Stimulated activated effector memory CD8-positive, alpha-beta T cell treated with anti-CD3 and anti-CD28 coated beads, Interleukin-12 subunit alpha, Interleukin-12 subunit beta, amount 100 ng/mL, for 72 hours (primary cell): ENCODE measurements around the gene AKT3.
"Not testable (repeated sequence)": the region's sequence is repeated elsewhere in the genome, so short reads cannot be mapped to it uniquely, and the experiment has no call there.

Experiments
- ATAC-seq: fragments of 150-1000 bp; cut with Tn5 transposase; 2 replicates; pipeline ENCODE4 v1.10.0; 2021
- DNase-seq, 2 donors: peaks; one replicate each; pipeline ENCODE4 v3.0.0; 2021 to 2022; ENCODE audit warnings: low spot score in 2 of 2
- H3K27ac Mint-ChIP-seq: one replicate; pipeline ENCODE4 v1.8.0; 2022; ENCODE audit warnings: mild to moderate bottlenecking, mixed read lengths
- H3K36me3 Mint-ChIP-seq: one replicate; pipeline ENCODE4 v1.8.0; 2022; ENCODE audit warnings: mild to moderate bottlenecking, mixed read lengths
- H3K4me1 Mint-ChIP-seq: one replicate; pipeline ENCODE4 v1.8.0; 2022; ENCODE audit warnings: mixed read lengths
- H3K4me3 Mint-ChIP-seq: one replicate; pipeline ENCODE4 v1.8.0; 2022; ENCODE audit warnings: mild to moderate bottlenecking, mixed read lengths
- H3K9me3 Mint-ChIP-seq: one replicate; pipeline ENCODE4 v1.8.0; 2022; ENCODE audit warnings: mixed read lengths

Gene AKT3

GRCh38 chr1:243672539-243673074 lies 177.4 kb downstream of the AKT3 start:
- no peaks in the 10 kb centered on the region for H3K9me3 Mint-ChIP-seq
- H3K27ac Mint-ChIP-seq, result no peak overlapping the region
- no peak overlapping the region for H3K4me3 Mint-ChIP-seq
- H3K4me1 Mint-ChIP-seq, result peaks cover 20% of the 10 kb centered on the region
- no peak for ATAC-seq
- DNase-seq, result no peak
- H3K36me3 Mint-ChIP-seq, result peaks cover 1% of the 10 kb centered on the region

- Mint-ChIP-seq H3K36me3 (peaks cover 20% of the 10 kb centered on the region), H3K27ac (peak overlapping the region; percentile 29)
- ATAC-seq, result no peak
These were observed 182.5 kb downstream of the AKT3 start for GRCh38 chr1:243667591-243667990.

GRCh38 chr1:243667133-243667532 lies 182.9 kb downstream of the AKT3 start:
- DNase-seq (no peak), ATAC-seq (no peak)
- H3K9me3 Mint-ChIP-seq, result no peaks in the 10 kb centered on the region
- no peak overlapping the region for H3K4me3 Mint-ChIP-seq
- H3K27ac Mint-ChIP-seq, result peak overlapping the region; percentile 29
- peaks cover 20% of the 10 kb centered on the region for H3K36me3 Mint-ChIP-seq
- H3K4me1 Mint-ChIP-seq, result peaks cover 19% of the 10 kb centered on the region

More at GRCh38 chr1:243667591-243667990, 182.5 kb downstream of the AKT3 start:
- DNase-seq, result no peak
- peaks cover 19% of the 10 kb centered on the region for H3K4me1 Mint-ChIP-seq
- no peak overlapping the region for H3K4me3 Mint-ChIP-seq
- no peaks in the 10 kb centered on the region for H3K9me3 Mint-ChIP-seq

DNA sequence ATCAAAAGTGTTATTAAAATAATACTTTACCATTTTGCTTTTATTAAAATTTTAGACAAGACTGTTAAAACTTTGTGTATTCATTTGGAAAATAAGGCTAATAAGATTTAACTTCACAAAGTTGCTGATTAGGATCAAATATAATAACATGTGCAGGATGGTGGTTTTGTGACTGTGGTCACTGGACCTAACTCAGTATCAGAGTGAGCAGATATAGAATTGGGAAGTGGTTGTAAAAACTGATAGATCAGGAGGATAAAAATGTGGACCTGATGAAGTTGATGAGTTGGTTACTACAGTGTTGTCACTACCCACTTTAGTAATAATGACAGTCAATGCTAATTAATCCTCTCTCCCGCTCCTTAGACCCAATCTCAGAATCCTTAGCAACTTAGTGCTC lies 186.4 kb downstream of the AKT3 start:
- no peak for DNase-seq
- Mint-ChIP-seq H3K4me3 (no peak overlapping the region), H3K4me1 (peaks cover 19% of the 10 kb centered on the region), H3K36me3 (peaks cover 31% of the 10 kb centered on the region), H3K9me3 (no peaks in the 10 kb centered on the region), H3K27ac (no peak overlapping the region)
- ATAC-seq, result no peak

- H3K27ac Mint-ChIP-seq, H3K4me3 Mint-ChIP-seq, ATAC-seq, DNase-seq, H3K9me3 Mint-ChIP-seq, H3K4me1 Mint-ChIP-seq: not testable (repeated sequence)
- peaks cover 41% of the 10 kb centered on the region for H3K36me3 Mint-ChIP-seq
These were observed 187.9 kb downstream of the AKT3 start for GRCh38 chr1:243662169-243662568.

GRCh38 chr1:243658594-243659105 lies 191.4 kb downstream of the AKT3 start:
- Mint-ChIP-seq H3K9me3 (no peaks in the 10 kb centered on the region), H3K4me3 (no peak overlapping the region), H3K36me3 (peaks cover 27% of the 10 kb centered on the region), H3K27ac (no peak overlapping the region), H3K4me1 (no peaks in the 10 kb centered on the region)
- ATAC-seq, result no peak
- DNase-seq, result no peak

- no peaks in the 10 kb centered on the region for H3K4me1 Mint-ChIP-seq
- H3K36me3 Mint-ChIP-seq, result peaks cover 20% of the 10 kb centered on the region
- ATAC-seq (no peak), DNase-seq (no peak)
- H3K9me3 Mint-ChIP-seq, result no peaks in the 10 kb centered on the region
- H3K27ac Mint-ChIP-seq, result no peak overlapping the region
- H3K4me3 Mint-ChIP-seq, result no peak overlapping the region
These were observed 192.2 kb downstream of the AKT3 start for GRCh38 chr1:243657793-243658192.

DNA sequence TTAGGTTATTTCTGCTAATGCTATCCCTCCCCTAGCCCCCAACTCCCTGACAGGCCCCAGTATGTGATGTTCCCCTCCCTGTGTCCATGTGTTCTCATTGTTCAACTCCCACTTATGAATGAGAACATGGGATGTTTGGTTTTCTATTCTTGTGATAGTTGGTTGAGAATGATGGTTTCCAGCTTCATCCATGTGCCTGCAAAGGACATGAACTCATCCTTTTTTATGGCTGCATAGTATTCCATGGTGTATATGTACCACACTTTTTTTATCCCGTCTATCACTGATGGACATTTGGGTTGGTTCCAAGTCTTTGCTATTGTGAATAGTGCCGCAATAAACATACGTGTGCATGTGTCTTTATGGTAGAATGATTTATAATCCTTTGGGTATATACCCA lies 200.5 kb downstream of the AKT3 start:
- H3K36me3 Mint-ChIP-seq, result peaks cover 36% of the 10 kb centered on the region
- DNase-seq, H3K4me3 Mint-ChIP-seq, H3K9me3 Mint-ChIP-seq, ATAC-seq, H3K27ac Mint-ChIP-seq, H3K4me1 Mint-ChIP-seq: not testable (repeated sequence)

DNA sequence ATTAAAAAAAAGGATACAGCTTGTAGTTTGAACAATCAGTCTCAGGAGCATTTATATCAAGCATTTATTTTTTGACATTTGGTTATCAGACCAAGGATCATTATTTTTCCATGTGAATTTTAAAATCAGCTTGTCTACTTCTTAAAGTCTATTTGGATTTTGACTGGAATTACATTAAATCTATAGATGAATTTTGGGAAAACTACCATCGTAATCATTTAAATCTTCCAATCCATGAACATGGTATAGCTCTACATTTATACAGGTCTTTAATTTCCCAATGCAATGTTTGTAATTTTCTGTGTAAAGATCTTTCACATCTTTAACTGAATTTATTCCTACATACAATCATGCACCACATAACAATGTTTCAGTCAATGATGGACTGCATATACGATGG lies 203.2 kb downstream of the AKT3 start:
- Mint-ChIP-seq H3K36me3 (peaks cover 42% of the 10 kb centered on the region), H3K4me1 (no peaks in the 10 kb centered on the region), H3K27ac (no peak overlapping the region), H3K9me3 (no peaks in the 10 kb centered on the region), H3K4me3 (no peak overlapping the region)
- ATAC-seq, result no peak
- no peak for DNase-seq

DNA sequence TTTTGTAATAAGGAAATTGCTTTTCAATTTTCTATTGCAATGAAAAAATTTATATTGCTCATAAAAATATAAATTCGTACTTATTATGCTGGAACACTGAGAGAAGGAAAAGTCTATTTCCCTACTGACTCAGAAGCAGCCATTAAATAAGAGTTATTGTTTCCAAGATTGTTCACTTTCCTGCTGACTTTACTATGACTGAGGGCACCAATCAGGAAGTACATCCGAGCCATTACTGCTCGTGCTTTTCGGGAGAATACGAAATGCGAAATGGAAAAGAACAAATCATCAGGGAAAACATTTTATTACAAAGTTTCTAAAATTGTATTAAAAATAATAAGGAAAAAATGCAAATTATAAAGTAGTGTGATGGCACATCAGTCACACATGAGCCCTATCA lies 204.8 kb downstream of the AKT3 start:
- Mint-ChIP-seq H3K4me3 (no peak overlapping the region), H3K9me3 (no peaks in the 10 kb centered on the region), H3K36me3 (peaks cover 36% of the 10 kb centered on the region), H3K27ac (no peak overlapping the region), H3K4me1 (peaks cover 7% of the 10 kb centered on the region)
- DNase-seq (no peak), ATAC-seq (no peak)

- Mint-ChIP-seq H3K36me3 (peaks cover 25% of the 10 kb centered on the region), H3K9me3 (no peaks in the 10 kb centered on the region), H3K4me1 (peaks cover 23% of the 10 kb centered on the region), H3K27ac (no peak overlapping the region), H3K4me3 (no peak overlapping the region)
- DNase-seq, result no peak
- no peak for ATAC-seq
These were observed 207.1 kb downstream of the AKT3 start for GRCh38 chr1:243642936-243643335.

GRCh38 chr1:243639027-243639658 lies 210.9 kb downstream of the AKT3 start:
- ATAC-seq (peak; percentile 66), DNase-seq (peak in 1 of 2 donors; percentile 51)
- Mint-ChIP-seq H3K4me3 (no peak overlapping the region), H3K9me3 (no peaks in the 10 kb centered on the region), H3K4me1 (peaks cover 23% of the 10 kb centered on the region), H3K36me3 (peaks cover 2% of the 10 kb centered on the region), H3K27ac (peak overlapping the region; percentile 50)

DNA sequence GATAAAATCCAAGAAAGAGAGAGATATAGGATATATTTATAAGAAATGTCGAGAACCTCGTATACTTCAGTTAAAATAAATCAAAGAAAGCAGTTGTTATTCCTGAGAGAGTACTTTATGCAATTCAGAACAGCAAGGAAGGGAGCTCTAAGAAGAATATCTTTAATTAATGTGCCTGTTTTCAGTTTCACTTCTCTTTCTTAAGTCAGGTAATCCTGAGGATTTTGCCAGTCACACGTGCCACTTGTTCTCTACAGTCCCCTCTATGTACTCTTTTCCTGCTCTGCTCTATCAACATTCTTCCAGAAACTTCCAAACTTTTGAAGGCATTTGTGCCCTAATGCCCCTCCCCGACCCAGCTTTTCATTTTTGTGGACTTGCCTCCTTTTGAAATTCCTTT lies 211.9 kb downstream of the AKT3 start:
- H3K4me1 Mint-ChIP-seq, result peaks cover 23% of the 10 kb centered on the region
- peak overlapping the region; percentile 50 for H3K27ac Mint-ChIP-seq
- no peak for DNase-seq
- ATAC-seq, result no peak
- no peak overlapping the region for H3K4me3 Mint-ChIP-seq
- no peaks in the 10 kb centered on the region for H3K9me3 Mint-ChIP-seq
- H3K36me3 Mint-ChIP-seq, result peaks cover 2% of the 10 kb centered on the region

GRCh38 chr1:243628476-243628907 lies 221.6 kb downstream of the AKT3 start:
- DNase-seq (no peak), ATAC-seq (no peak)
- H3K4me3 Mint-ChIP-seq, result no peak overlapping the region
- H3K36me3 Mint-ChIP-seq, result peaks cover 26% of the 10 kb centered on the region
- peaks cover 6% of the 10 kb centered on the region for H3K4me1 Mint-ChIP-seq
- H3K27ac Mint-ChIP-seq, result no peak overlapping the region
- H3K9me3 Mint-ChIP-seq, result no peaks in the 10 kb centered on the region

- ATAC-seq (peak; percentile 87), DNase-seq (no peak)
- Mint-ChIP-seq H3K36me3 (peaks cover 22% of the 10 kb centered on the region), H3K27ac (no peak overlapping the region), H3K9me3 (peaks cover 10% of the 10 kb centered on the region), H3K4me3 (no peak overlapping the region), H3K4me1 (peaks cover 33% of the 10 kb centered on the region)
These were observed 226.2 kb downstream of the AKT3 start for GRCh38 chr1:243623841-243624240.

DNA sequence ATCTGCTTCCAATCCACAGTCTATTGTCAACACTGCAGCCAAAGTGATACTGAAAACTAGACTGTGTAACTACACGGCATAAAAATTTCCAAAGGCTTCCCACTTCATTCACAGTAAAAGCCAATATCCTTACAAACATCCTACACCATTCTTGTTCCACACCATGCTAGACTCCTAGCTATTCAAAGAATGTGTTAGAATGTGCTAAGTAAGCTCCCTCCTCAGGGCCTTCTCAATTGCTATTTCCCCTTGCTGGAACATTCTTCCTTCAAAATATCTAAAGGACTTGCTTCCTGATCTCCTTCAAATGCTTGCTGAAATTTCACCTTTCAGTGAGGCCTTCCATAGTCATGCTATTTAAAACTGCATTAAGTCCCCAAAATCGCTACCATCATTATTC lies 228.1 kb downstream of the AKT3 start:
- Mint-ChIP-seq H3K4me1 (peaks cover 41% of the 10 kb centered on the region), H3K36me3 (peaks cover 22% of the 10 kb centered on the region), H3K9me3 (peaks cover 10% of the 10 kb centered on the region), H3K27ac (no peak overlapping the region), H3K4me3 (no peak overlapping the region)
- DNase-seq, result no peak
- ATAC-seq, result no peak
